ENCODE data around the gene UACA. TPM values are rescaled to one million over a fixed set of nuclear protein-coding genes. Genes with fewer than 3 reads are reported as not detected.
"Not testable (repeated sequence)": the region's sequence is repeated elsewhere in the genome, so short reads cannot be mapped to it uniquely, and the experiment has no call there.

The UACA gene
- total RNA-seq, 1 experiment from 2014 or later: 44.8 TPM

DNA sequence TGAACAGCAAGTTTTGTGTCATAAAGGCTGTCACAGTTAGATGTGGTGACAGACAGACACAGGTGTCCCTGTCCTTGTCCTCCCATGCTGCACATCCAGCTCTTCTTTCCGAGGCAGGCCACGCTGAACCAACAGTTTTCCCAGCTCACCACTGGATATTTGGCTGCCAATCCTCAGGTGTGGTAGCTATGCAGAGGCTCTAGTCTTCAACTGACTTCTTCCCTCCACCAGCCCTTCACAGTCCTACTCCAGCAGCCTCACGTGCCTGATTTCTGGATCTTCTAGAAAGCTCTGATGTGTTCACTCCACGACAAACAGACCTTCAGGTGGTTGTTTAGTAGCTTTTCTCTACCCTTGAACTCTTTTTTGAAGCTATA lies 145.5 kb downstream of the UACA start:
- Mint-ChIP-seq H3K27ac (no peak overlapping the region), H3K4me3 (no peak overlapping the region), H3K36me3 (peaks cover 15% of the 10 kb centered on the region), H3K9me3 (peaks cover 28% of the 10 kb centered on the region), H3K4me1 (peaks cover 18% of the 10 kb centered on the region), H3K27me3 (ENCODE audit: low read depth) (no peaks in the 10 kb centered on the region)
- no peak for TF ChIP-seq ZNF396 (CRISPR knock-in tag; IDR thresholded peaks at IDR 0.05; ENCODE audit: borderline replicate concordance)
- ATAC-seq (no peak), DNase-seq (ENCODE audit: low spot score) (no peak)
- ChIA-PET CTCF (no interaction called here), POLR2A (no interaction called here)

DNA sequence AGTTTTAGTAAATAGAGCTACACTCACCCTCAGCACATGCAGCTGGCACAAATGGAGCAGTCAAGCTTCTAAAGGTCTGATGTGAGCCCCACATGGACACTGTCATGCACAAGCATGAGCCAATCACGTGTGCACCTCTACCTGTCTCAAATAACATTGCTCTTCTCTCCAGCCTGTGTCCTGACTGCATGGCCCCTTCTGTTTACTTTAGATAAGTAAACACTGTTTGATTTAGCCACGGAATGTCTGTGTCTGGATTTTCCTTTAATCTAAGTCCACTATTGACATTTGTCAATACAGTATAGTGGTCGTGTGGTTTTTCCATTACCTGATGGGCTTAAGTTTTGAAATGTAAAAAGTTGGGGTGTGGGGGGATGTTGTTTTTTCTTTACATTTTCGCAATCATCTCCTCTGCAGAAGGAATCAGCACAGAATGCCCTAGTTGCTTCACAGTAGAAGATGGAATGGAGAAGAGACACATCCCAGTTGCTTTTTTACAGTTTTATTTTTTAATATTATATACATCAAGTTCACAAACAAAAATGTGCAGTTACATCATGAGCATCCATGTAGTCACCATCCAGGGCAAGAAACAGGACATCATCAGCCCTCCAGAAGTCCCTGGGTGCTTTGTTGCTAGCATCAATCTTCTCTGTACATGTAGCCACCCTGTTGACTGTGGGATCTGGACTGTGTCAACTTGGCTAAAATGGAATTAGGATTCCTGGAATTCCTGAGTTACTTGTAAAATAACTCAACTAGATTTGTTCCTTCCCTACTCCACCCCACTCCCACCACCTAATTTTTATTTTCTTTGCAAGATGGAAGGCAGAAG lies 146.1 kb downstream of the UACA start:
- TF ChIP-seq ZNF263 (CRISPR knock-in tag; IDR thresholded peaks at IDR 0.05; ENCODE audit: low read depth): no peak
- no peak; the same call in 1 of the 2 replicates for TF ChIP-seq GABPB1 (CRISPR knock-in tag; IDR thresholded peaks at IDR 0.05)
- TF ChIP-seq, protein P1, sequence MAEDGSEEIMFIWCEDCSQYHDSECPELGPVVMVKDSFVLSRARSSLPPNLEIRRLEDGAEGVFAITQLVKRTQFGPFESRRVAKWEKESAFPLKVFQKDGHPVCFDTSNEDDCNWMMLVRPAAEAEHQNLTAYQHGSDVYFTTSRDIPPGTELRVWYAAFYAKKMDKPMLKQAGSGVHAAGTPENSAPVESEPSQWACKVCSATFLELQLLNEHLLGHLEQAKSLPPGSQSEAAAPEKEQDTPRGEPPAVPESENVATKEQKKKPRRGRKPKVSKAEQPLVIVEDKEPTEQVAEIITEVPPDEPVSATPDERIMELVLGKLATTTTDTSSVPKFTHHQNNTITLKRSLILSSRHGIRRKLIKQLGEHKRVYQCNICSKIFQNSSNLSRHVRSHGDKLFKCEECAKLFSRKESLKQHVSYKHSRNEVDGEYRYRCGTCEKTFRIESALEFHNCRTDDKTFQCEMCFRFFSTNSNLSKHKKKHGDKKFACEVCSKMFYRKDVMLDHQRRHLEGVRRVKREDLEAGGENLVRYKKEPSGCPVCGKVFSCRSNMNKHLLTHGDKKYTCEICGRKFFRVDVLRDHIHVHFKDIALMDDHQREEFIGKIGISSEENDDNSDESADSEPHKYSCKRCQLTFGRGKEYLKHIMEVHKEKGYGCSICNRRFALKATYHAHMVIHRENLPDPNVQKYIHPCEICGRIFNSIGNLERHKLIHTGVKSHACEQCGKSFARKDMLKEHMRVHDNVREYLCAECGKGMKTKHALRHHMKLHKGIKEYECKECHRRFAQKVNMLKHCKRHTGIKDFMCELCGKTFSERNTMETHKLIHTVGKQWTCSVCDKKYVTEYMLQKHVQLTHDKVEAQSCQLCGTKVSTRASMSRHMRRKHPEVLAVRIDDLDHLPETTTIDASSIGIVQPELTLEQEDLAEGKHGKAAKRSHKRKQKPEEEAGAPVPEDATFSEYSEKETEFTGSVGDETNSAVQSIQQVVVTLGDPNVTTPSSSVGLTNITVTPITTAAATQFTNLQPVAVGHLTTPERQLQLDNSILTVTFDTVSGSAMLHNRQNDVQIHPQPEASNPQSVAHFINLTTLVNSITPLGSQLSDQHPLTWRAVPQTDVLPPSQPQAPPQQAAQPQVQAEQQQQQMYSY (CRISPR knock-in tag; IDR thresholded peaks at IDR 0.05): no peak
- no peak for TF ChIP-seq MXD4 (CRISPR knock-in tag; IDR thresholded peaks at IDR 0.05; ENCODE audit: borderline replicate concordance)
- TF ChIP-seq, protein P2, sequence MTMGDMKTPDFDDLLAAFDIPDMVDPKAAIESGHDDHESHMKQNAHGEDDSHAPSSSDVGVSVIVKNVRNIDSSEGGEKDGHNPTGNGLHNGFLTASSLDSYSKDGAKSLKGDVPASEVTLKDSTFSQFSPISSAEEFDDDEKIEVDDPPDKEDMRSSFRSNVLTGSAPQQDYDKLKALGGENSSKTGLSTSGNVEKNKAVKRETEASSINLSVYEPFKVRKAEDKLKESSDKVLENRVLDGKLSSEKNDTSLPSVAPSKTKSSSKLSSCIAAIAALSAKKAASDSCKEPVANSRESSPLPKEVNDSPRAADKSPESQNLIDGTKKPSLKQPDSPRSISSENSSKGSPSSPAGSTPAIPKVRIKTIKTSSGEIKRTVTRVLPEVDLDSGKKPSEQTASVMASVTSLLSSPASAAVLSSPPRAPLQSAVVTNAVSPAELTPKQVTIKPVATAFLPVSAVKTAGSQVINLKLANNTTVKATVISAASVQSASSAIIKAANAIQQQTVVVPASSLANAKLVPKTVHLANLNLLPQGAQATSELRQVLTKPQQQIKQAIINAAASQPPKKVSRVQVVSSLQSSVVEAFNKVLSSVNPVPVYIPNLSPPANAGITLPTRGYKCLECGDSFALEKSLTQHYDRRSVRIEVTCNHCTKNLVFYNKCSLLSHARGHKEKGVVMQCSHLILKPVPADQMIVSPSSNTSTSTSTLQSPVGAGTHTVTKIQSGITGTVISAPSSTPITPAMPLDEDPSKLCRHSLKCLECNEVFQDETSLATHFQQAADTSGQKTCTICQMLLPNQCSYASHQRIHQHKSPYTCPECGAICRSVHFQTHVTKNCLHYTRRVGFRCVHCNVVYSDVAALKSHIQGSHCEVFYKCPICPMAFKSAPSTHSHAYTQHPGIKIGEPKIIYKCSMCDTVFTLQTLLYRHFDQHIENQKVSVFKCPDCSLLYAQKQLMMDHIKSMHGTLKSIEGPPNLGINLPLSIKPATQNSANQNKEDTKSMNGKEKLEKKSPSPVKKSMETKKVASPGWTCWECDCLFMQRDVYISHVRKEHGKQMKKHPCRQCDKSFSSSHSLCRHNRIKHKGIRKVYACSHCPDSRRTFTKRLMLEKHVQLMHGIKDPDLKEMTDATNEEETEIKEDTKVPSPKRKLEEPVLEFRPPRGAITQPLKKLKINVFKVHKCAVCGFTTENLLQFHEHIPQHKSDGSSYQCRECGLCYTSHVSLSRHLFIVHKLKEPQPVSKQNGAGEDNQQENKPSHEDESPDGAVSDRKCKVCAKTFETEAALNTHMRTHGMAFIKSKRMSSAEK (CRISPR knock-in tag; IDR thresholded peaks at IDR 0.05; ENCODE audit: borderline replicate concordance): no peak
- no peak for TF ChIP-seq OVOL2 (CRISPR knock-in tag; IDR thresholded peaks at IDR 0.05; ENCODE audit: borderline replicate concordance)
- TF ChIP-seq, protein P3, sequence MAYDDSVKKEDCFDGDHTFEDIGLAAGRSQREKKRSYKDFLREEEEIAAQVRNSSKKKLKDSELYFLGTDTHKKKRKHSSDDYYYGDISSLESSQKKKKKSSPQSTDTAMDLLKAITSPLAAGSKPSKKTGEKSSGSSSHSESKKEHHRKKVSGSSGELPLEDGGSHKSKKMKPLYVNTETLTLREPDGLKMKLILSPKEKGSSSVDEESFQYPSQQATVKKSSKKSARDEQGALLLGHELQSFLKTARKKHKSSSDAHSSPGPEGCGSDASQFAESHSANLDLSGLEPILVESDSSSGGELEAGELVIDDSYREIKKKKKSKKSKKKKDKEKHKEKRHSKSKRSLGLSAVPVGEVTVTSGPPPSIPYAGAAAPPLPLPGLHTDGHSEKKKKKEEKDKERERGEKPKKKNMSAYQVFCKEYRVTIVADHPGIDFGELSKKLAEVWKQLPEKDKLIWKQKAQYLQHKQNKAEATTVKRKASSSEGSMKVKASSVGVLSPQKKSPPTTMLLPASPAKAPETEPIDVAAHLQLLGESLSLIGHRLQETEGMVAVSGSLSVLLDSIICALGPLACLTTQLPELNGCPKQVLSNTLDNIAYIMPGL (CRISPR knock-in tag; IDR thresholded peaks at IDR 0.05): no peak
- no peak for TF ChIP-seq SP1 (CRISPR knock-in tag; conservative IDR thresholded peaks at IDR 0.05)
- TF ChIP-seq, protein P4, sequence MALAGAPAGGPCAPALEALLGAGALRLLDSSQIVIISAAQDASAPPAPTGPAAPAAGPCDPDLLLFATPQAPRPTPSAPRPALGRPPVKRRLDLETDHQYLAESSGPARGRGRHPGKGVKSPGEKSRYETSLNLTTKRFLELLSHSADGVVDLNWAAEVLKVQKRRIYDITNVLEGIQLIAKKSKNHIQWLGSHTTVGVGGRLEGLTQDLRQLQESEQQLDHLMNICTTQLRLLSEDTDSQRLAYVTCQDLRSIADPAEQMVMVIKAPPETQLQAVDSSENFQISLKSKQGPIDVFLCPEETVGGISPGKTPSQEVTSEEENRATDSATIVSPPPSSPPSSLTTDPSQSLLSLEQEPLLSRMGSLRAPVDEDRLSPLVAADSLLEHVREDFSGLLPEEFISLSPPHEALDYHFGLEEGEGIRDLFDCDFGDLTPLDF (CRISPR knock-in tag; IDR thresholded peaks at IDR 0.05): no peak
- no peak for TF ChIP-seq TCF7 (CRISPR knock-in tag; IDR thresholded peaks at IDR 0.05; ENCODE audit: low read depth)
- TF ChIP-seq, protein P5, sequence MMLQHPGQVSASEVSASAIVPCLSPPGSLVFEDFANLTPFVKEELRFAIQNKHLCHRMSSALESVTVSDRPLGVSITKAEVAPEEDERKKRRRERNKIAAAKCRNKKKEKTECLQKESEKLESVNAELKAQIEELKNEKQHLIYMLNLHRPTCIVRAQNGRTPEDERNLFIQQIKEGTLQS (CRISPR knock-in tag; conservative IDR thresholded peaks at IDR 0.05): no peak
- TF ChIP-seq, protein P6, sequence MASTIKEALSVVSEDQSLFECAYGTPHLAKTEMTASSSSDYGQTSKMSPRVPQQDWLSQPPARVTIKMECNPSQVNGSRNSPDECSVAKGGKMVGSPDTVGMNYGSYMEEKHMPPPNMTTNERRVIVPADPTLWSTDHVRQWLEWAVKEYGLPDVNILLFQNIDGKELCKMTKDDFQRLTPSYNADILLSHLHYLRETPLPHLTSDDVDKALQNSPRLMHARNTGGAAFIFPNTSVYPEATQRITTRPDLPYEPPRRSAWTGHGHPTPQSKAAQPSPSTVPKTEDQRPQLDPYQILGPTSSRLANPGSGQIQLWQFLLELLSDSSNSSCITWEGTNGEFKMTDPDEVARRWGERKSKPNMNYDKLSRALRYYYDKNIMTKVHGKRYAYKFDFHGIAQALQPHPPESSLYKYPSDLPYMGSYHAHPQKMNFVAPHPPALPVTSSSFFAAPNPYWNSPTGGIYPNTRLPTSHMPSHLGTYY (CRISPR knock-in tag; IDR thresholded peaks at IDR 0.05): no peak
- DNase-seq (ENCODE audit: low spot score): no peak
- Mint-ChIP-seq H3K4me3 (no peak overlapping the region), H3K9me3 (peaks cover 22% of the 10 kb centered on the region), H3K4me1 (peaks cover 18% of the 10 kb centered on the region), H3K27me3 (ENCODE audit: low read depth) (no peaks in the 10 kb centered on the region), H3K27ac (no peak overlapping the region), H3K36me3 (peaks cover 10% of the 10 kb centered on the region)
- no peak for ATAC-seq
- ChIA-PET CTCF (no interaction called here), POLR2A (interaction anchor here (1.4 kb wide), 1 partner anchor 15 kb away, joined by 3 read pairs; no protein-coding TSS in a partner anchor)

DNA sequence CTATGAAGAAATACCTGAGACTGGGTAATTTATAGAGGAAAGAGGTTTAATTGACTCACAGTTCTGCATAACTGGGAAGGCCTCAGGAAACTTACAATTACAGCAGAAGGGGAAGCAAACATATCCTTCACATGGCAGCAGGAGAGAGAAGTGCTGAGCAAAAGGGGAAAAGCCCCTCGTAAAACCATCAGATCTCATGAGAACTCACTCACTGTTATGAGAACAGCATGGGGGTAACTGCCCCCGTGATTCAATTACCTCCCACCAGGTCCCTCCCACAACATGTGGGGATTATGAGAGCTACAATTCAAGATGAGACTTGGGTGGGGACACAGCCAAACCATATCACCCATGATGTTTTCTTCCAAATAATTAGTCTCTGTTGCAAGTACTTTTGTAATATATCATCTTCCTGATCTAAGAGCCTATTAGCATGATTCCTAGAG lies 147.0 kb downstream of the UACA start:
- ATAC-seq; H3K27me3 Mint-ChIP-seq (ENCODE audit: low read depth); H3K4me3 Mint-ChIP-seq; H3K27ac Mint-ChIP-seq; DNase-seq (ENCODE audit: low spot score); H3K36me3 Mint-ChIP-seq; CTCF ChIA-PET: not testable (repeated sequence)
- H3K4me1 Mint-ChIP-seq: peaks cover 18% of the 10 kb centered on the region
- POLR2A ChIA-PET: interaction anchor here (1.0 to 1.4 kb wide), 2 partner anchors 11 to 16 kb away, joined by 3 read pairs; no protein-coding TSS in a partner anchor
- H3K9me3 Mint-ChIP-seq: peaks cover 17% of the 10 kb centered on the region
